Measurements from ENCODE around the gene SOX12. TPM values are rescaled to one million over a fixed set of nuclear protein-coding genes. Genes with fewer than 3 reads are reported as not detected.

SOX12 gene
- total RNA-seq, 1 experiment from 2014 or later: 40.4 TPM

- H3K27me3 ChIP-seq (ENCODE audit: insufficient read depth, low read length): no peaks in the 10 kb centered on the region
- ATAC-seq: no peak
- TF ChIP-seq, protein P1, sequence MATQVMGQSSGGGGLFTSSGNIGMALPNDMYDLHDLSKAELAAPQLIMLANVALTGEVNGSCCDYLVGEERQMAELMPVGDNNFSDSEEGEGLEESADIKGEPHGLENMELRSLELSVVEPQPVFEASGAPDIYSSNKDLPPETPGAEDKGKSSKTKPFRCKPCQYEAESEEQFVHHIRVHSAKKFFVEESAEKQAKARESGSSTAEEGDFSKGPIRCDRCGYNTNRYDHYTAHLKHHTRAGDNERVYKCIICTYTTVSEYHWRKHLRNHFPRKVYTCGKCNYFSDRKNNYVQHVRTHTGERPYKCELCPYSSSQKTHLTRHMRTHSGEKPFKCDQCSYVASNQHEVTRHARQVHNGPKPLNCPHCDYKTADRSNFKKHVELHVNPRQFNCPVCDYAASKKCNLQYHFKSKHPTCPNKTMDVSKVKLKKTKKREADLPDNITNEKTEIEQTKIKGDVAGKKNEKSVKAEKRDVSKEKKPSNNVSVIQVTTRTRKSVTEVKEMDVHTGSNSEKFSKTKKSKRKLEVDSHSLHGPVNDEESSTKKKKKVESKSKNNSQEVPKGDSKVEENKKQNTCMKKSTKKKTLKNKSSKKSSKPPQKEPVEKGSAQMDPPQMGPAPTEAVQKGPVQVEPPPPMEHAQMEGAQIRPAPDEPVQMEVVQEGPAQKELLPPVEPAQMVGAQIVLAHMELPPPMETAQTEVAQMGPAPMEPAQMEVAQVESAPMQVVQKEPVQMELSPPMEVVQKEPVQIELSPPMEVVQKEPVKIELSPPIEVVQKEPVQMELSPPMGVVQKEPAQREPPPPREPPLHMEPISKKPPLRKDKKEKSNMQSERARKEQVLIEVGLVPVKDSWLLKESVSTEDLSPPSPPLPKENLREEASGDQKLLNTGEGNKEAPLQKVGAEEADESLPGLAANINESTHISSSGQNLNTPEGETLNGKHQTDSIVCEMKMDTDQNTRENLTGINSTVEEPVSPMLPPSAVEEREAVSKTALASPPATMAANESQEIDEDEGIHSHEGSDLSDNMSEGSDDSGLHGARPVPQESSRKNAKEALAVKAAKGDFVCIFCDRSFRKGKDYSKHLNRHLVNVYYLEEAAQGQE (IDR thresholded peaks at IDR 0.05; ENCODE audit: low read depth): no peak
- TF ChIP-seq CEBPB (IDR thresholded peaks at IDR 0.05; ENCODE audit: low read depth): no peak
- no peak for TF ChIP-seq FOSL1 (IDR thresholded peaks at IDR 0.05; ENCODE audit: low read depth)
- TF ChIP-seq SP1 (IDR thresholded peaks at IDR 0.05; ENCODE audit: low read depth): no peak
- TF ChIP-seq SIN3A (IDR thresholded peaks at IDR 0.05; ENCODE audit: low read depth): no peak
- TF ChIP-seq CTCF (IDR thresholded peaks at IDR 0.05 in 2 of 3, conservative IDR thresholded peaks at IDR 0.05 in 1 of 3; ENCODE audit: borderline replicate concordance in 1 of 3, insufficient read depth in 1 of 3, low read depth in 2 of 3, low read length in 2 of 3): no peak
- no peak for TF ChIP-seq RAD21 (IDR thresholded peaks at IDR 0.05; ENCODE audit: low read depth)
- TF ChIP-seq, protein P2, sequence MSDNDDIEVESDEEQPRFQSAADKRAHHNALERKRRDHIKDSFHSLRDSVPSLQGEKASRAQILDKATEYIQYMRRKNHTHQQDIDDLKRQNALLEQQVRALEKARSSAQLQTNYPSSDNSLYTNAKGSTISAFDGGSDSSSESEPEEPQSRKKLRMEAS (IDR thresholded peaks at IDR 0.05): no peak
- TF ChIP-seq SRF (IDR thresholded peaks at IDR 0.05; ENCODE audit: low read depth): no peak
- no peak for TF ChIP-seq POLR2AphosphoS5 (IDR thresholded peaks at IDR 0.05; ENCODE audit: low read depth, low read length)
- TF ChIP-seq, protein P3, sequence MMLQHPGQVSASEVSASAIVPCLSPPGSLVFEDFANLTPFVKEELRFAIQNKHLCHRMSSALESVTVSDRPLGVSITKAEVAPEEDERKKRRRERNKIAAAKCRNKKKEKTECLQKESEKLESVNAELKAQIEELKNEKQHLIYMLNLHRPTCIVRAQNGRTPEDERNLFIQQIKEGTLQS (IDR thresholded peaks at IDR 0.05): no peak
- H4K20me1 ChIP-seq (ENCODE audit: insufficient read depth): no peaks in the 10 kb centered on the region
- H3K4me2 ChIP-seq (ENCODE audit: low read length): no peak overlapping the region
- H3K4me3 ChIP-seq (replicated peaks in 1 of 2; ENCODE audit: low read depth in 1 of 2, low read length in 2 of 2): no peak overlapping the region
- ChIA-PET CTCF (no interaction called here), POLR2A (no interaction called here), RAD21 (ENCODE audit: low non-redundant PET in 1 of 2, low total read pairs in 2 of 2, uncharacterized antibody in 2 of 2, unreplicated experiment in 2 of 2) (no interaction called here)
- H3K9ac ChIP-seq (ENCODE audit: low read length): no peak overlapping the region
- intact Hi-C loops (cut with micrococcal nuclease): no loop called here
- H3K4me1 ChIP-seq (ENCODE audit: control insufficient read depth in 1 of 2, insufficient read depth in 2 of 2, low read length in 2 of 2): peaks cover 0 to 8% of the 10 kb centered on the region in 2 experiments; a peak in 2 of 4 replicates
- no peak overlapping the region for H2AFZ ChIP-seq (ENCODE audit: low read depth, low read length, poor library complexity, severe bottlenecking)
- BruUV-seq (replicated peaks): no TSS peak
- H3K9me2 ChIP-seq (ENCODE audit: insufficient read depth): no peaks in the 10 kb centered on the region
- H3K36me3 ChIP-seq (ENCODE audit: control insufficient read depth in 1 of 2, insufficient read depth in 2 of 2, low read length in 2 of 2): no peaks in the 10 kb centered on the region
- no peak overlapping the region for H3K27ac ChIP-seq (ENCODE audit: low read depth, low read length)
- no peaks in the 10 kb centered on the region for H3K79me2 ChIP-seq (ENCODE audit: insufficient read depth, low read length)
- DNase-seq (ENCODE audit: low read depth, low spot score): no peak
- H3K9me3 ChIP-seq (ENCODE audit: control insufficient read depth in 1 of 2, insufficient read depth in 1 of 2, low read depth in 1 of 2, low read length in 2 of 2): no peaks in the 10 kb centered on the region
Measured at GRCh38 chr20:313402-313801, 11.9 kb upstream of the SOX12 start.

Measured in HCT116 (cell line).